HL-60/S4 treated with retinoic acid at 250 ng/mL for 4 days and 3 days (cell line): Measurements from ENCODE around the gene IBSP.

Experiments used
- in situ Hi-C: fragments of 300-500 bp; cut with MboI; formaldehyde crosslinking; loops from 2 replicates; pipeline ENCODE4 v1.7.0; 2022; ENCODE audit warnings: low sequenced_read_pairs

IBSP gene

GRCh38 chr4:87838205-87838604 is 38.9 kb downstream of the IBSP start:
- in situ Hi-C loops = no loop called here

- in situ Hi-C loops = no loop called here
Measured at GRCh38 chr4:87838890-87839591, 39.7 kb downstream of the IBSP start.

GRCh38 chr4:87839592-87839946 is 40.2 kb downstream of the IBSP start:
- in situ Hi-C loops = no loop called here

- in situ Hi-C loops = no loop called here
Measured at GRCh38 chr4:87840149-87840548, 40.8 kb downstream of the IBSP start.

DNA sequence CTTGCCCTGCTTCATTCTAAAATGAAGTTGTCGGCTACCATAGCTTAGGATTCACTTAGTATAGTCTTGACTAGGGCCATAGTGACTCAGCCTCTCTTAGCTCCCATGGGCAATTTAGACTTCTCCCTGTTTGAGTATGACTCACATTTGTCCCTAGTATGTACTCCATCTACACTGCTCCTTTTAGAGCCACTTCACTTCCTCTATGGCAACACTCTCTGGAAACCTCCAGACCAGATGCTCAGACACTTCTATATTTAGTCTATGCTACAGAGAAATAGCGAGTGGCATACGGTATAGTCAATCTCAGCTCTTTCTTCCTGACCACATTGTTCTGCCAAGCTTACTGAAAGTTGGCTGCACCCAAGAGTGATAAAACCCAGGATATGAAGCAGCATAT is 44.6 kb downstream of the IBSP start:
- in situ Hi-C loops = no loop called here

DNA sequence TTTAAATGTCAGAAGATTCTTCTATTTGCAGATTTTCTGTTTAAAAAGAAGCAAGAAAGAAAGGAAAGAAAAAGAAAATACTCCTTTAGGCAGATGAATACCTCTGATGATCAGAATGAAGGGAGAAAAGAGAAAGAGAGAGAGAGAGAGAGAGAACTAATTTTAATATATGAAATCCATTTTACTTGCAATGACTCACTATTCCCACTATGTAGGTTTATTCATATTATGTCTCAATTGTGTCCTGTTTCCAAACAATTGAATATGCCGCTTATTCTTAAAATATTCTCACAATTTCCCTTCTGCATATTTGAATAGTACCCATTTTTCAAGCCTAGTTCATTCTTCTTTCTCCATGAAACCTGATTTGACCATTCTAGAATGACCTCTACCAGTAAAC is 45.1 kb downstream of the IBSP start:
- in situ Hi-C loops = no loop called here

- in situ Hi-C loops = no loop called here
Measured at GRCh38 chr4:87846226-87846625, 46.9 kb downstream of the IBSP start.

GRCh38 chr4:87848622-87849351 is 49.4 kb downstream of the IBSP start:
- in situ Hi-C loops = no loop called here

DNA sequence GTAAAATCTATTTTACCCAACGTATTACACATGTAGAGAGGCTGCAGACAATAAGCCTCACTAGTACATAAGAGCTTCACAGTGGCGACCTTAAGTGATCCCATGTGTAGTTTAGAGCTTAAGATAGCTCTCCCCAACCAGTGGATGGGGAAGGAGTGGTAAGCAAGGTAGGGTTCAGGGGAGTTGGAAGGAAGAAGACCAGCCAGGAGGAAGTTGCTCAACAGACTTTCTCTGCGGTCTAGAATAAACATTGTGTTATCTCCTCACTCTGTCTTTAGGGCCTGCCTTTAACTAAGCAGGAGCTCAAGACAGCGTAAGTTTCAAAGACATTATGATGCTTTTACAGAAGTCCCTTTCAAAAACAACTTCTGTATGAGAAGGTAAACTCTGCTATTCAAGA is 50.3 kb downstream of the IBSP start:
- in situ Hi-C loops = loop anchor here (25.0 kb wide), 2 partner anchors 363 to 663 kb away; partner anchors contain the start of gene PYURF

GRCh38 chr4:87851332-87851731 is 52.0 kb downstream of the IBSP start:
- in situ Hi-C loops = loop anchor here (25.0 kb wide), 2 partner anchors 361 to 661 kb away; partner anchors contain the start of gene PYURF

DNA sequence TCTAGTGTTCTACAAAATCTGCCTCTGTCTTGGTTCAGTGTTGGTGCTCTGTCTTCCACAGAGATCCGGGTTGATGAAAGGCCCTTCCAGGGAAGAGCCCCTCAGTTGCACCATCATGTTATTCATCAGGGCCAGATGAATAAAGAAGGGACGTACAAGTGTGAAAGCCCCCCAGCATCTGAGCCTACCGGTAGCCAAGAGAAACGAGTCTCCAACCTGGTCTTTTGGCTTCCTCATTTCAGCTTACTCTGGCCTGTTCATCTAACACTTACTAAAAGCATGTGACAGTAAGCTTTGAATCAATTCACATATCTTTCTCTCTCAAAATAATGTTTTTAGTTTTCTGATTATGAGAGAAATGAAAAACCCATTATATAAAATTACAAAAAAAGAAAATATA is 52.6 kb downstream of the IBSP start:
- in situ Hi-C loops = loop anchor here (25.0 kb wide), 2 partner anchors 360 to 660 kb away; partner anchors contain the start of gene PYURF

DNA sequence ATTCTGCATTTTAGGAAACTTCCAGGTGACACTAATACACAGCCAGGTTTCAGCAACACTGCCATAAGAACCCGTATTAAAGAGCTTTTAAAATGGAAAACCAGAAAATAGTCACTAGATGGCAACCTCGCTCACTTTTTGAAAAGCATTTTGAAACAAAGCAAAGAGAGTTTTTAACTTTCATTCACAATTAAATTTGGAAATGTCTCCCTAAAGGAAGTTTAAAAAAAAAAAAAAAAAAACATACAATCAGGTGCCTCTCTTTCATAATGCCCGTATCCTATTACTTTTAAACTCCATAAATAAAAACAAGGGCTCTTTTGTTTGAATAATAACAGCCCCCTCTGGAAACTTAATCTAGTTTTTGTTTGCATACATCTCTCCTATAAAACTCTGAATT is 53.8 kb downstream of the IBSP start:
- in situ Hi-C loops = loop anchor here (25.0 kb wide), 2 partner anchors 359 to 659 kb away; partner anchors contain the start of gene PYURF

DNA sequence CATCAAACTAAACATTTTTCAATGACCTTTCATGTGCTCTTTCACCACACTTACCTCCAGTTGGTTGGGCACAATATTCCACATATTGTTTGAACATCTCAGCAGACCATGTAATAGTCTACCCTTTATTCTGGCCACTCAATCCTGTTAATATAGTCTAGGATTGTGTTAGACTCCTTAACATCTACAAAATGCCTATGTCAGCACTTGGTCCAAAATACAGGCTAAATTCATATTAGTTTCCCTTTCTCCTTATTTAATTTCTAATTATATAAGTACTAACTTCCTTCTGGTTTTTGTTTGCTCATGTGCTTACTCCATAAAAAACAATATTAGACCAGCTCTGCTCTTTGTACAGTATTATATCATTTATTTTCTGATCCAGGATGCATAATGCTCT is 54.5 kb downstream of the IBSP start:
- in situ Hi-C loops = loop anchor here (25.0 kb wide), 2 partner anchors 358 to 658 kb away; partner anchors contain the start of gene PYURF

DNA sequence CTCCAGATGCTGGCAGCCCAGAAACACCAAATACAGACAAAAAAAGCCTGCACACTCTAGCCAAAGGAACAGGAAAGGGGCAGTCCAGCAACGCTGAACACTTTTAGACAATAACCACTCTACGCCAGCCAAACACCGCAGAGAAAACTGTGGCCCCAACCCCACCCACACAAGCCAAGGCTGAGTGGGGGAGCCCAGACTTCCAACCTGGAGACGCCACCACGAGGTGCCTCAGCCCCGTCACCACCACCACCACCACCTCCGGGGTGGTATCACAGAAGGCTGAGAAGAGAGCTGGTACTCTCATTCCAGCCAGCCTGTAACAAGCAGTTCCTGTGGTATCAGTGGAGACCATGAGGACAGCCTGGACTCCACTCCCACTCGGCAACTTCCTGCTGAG is 56.2 kb downstream of the IBSP start:
- in situ Hi-C loops = loop anchor here (25.0 kb wide), 2 partner anchors 357 to 657 kb away; partner anchors contain the start of gene PYURF

GRCh38 chr4:87856816-87857215 is 57.5 kb downstream of the IBSP start:
- in situ Hi-C loops = loop anchor here (25.0 kb wide), 2 partner anchors 355 to 655 kb away; partner anchors contain the start of gene PYURF

DNA sequence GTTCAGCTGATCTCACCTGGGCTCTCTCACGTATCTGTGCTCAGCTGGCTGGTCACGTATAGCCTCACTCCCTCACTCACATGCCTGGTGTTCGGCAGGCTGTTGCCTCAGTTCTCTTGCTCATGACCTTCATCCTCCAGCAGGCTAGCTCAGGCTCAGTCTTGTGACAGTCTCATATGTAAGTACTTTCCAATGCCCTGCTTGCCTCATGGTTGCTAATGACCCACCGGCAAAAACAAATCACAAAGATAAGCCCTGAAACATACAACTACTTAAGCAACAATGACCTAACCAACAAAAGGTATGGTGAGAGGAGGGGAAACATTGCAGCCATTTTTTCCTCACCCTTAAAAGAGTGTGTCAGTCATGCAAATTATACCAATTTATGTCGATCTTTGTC is 58.4 kb downstream of the IBSP start:
- in situ Hi-C loops = loop anchor here (25.0 kb wide), 2 partner anchors 355 to 655 kb away; partner anchors contain the start of gene PYURF
